Tibial nerve (tissue), 4 donors: ENCODE data around the gene RAB35. TPM values are rescaled to one million over a fixed set of nuclear protein-coding genes. Genes with fewer than 3 reads are reported as not detected.

ENCODE experiments used
- DNase-seq, 2 donors: peaks; one replicate each; pipeline ENCODE4 v3.0.0-alpha.2; 2019; ENCODE audit warnings: low spot score in 2 of 2
- H3K27ac ChIP-seq, 4 donors: fragments of 200-600 bp; sonication (generic) in 3 of 4; one replicate each; pipeline ENCODE4 v1.5.1; 2017 to 2019; ENCODE audit warnings: mild to moderate bottlenecking in 1 of 4
- H3K27me3 ChIP-seq, 2 donors: fragments of 200-600 bp; sonication (generic) in 1 of 2; one replicate each; pipeline versions ENCODE4 v1.5.1 to v1.6.0; 2017 to 2019
- H3K36me3 ChIP-seq, 3 donors: fragments of 200-600 bp; sonication (generic); one replicate each; pipeline ENCODE4 v1.5.1; 2018 to 2019
- H3K4me1 ChIP-seq, 4 donors: fragments of 200-600 bp; sonication (generic) in 3 of 4; one replicate each; pipeline ENCODE4 v1.5.1; 2017 to 2019
- H3K4me3 ChIP-seq, 4 donors: fragments of 200-600 bp; sonication (generic) in 3 of 4; one replicate each; pipeline ENCODE4 v1.5.1; 2017 to 2019; ENCODE audit warnings: mild to moderate bottlenecking in 1 of 4, moderate library complexity in 1 of 4
- H3K9me3 ChIP-seq, 4 donors: fragments of 200-600 bp; sonication (generic) in 3 of 4; one replicate each; pipeline ENCODE4 v1.5.1; 2017 to 2019
- CTCF ChIP-seq, 5 experiments: fragments of 200-600 bp in 3 of 5; fragments of 450-650 bp in 2 of 5; sonication (generic) in 3 of 5; IDR thresholded peaks; one replicate each; pipeline ENCODE4 v1.5.1; 2016 to 2019; ENCODE audit warnings: antibody characterized with exemption in 5 of 5, mild to moderate bottlenecking in 3 of 5, moderate library complexity in 2 of 5
- EP300 ChIP-seq, 2 donors: sonication (generic); formaldehyde crosslinking; IDR thresholded peaks; one replicate each; pipeline ENCODE4 v1.6.1; 2017; ENCODE audit warnings: antibody characterized with exemption in 2 of 2, mild to moderate bottlenecking in 1 of 2
- POLR2A ChIP-seq, 2 donors: fragments of 450-650 bp; IDR thresholded peaks; one replicate each; pipeline ENCODE4 v1.6.1; 2017; ENCODE audit warnings: antibody characterized with exemption in 2 of 2, mild to moderate bottlenecking in 2 of 2, moderate library complexity in 2 of 2
- WGBS, 2 donors: methylation state at CpG; one replicate each; pipeline ENCODE4 v1.1.5; 2018; 5-methylcytosine and 5-hydroxymethylcytosine counted together
- total RNA-seq, 4 donors: library from RNA; depleted of rRNA; stranded (reverse); fragments of >200 nt; gene quantifications; one replicate each; pipeline ENCODE4 v1.1.0, GENCODE V29; 2016

Gene RAB35
- total RNA-seq, 4 donors from 2014 or later: 22.8 to 30.8 (median 26.2) TPM

DNA sequence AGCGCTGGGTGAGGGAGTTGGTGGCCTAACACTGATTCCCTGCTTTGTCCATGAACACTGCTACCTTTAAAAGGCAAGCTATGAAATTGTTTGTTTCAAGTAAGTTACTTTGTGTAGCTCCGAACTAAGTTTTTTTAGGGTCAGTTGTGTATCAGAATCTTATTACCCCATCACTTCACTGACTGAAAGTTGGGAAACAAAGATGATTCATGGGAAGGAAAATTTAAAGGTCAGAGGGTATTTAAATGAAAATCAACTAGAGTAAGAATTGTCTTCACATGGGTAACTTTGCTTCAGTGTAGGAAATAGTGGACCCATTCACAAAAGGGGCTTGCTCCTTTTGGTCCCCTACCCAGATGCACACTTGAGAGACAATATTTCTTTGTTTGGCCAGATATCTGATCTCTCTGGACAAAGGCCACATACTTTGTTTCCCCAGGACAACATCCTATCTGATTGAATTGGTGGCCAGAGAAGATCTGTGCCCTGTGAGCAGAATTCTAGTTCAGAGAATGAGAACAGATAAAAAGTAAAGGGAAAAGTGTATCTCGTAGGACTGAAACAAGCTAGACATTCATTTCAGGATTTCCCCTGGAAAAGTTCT lies 53.5 kb downstream of the RAB35 start:
- H3K4me3 ChIP-seq: no peak overlapping the region
- H3K9me3 ChIP-seq: no peaks in the 10 kb centered on the region
- H3K36me3 ChIP-seq: no peaks in the 10 kb centered on the region
- no peaks in the 10 kb centered on the region for H3K27me3 ChIP-seq
- DNase-seq: no peak
- H3K4me1 ChIP-seq: no peaks in the 10 kb centered on the region
- no peak overlapping the region for H3K27ac ChIP-seq
- TF ChIP-seq CTCF (IDR thresholded peaks at IDR 0.05): no peak
- TF ChIP-seq POLR2A (IDR thresholded peaks at IDR 0.05): no peak
- no peak for TF ChIP-seq EP300 (IDR thresholded peaks at IDR 0.05)
- 42 to 63% methylated on average over 3 of the region's 3 CpGs for WGBS, 2 donors

GRCh38 chr12:120061575-120062214 lies 54.9 kb downstream of the RAB35 start:
- H3K9me3 ChIP-seq: no peaks in the 10 kb centered on the region
- H3K27ac ChIP-seq: no peak overlapping the region
- H3K4me1 ChIP-seq: no peaks in the 10 kb centered on the region
- no peak overlapping the region for H3K4me3 ChIP-seq
- no peaks in the 10 kb centered on the region for H3K36me3 ChIP-seq
- no peaks in the 10 kb centered on the region for H3K27me3 ChIP-seq
- 75 to 83% methylated on average over 10 of the region's 10 CpGs for WGBS, 2 donors
- TF ChIP-seq POLR2A (IDR thresholded peaks at IDR 0.05) (no peak), EP300 (IDR thresholded peaks at IDR 0.05) (no peak), CTCF (IDR thresholded peaks at IDR 0.05) (no peak)
- DNase-seq: no peak

DNA sequence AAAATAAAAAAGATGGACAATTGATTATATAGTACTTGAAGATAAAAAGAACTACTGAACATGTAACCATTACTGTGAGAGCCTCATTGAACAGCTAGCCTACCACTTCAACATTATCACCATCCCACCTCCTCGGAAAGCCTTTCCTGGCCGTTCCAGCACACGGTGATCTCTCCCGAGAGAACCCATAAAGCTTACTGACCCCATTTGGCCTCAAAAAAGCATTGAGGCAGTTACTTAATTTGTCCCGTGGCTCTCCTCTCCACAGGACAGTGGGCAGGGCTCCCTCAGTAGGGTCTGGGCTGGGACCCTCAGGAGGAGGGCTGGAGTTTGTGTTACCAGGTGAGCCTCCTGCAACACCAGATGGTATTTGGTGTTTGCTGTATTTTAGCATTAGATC lies 55.8 kb downstream of the RAB35 start:
- WGBS, 2 donors: 46 to 56% methylated on average over 5 of the region's 5 CpGs
- DNase-seq: no peak

GRCh38 chr12:120060196-120060595 lies 56.4 kb downstream of the RAB35 start:
- no peak for DNase-seq
- 83 to 84% methylated on average over 1 of the region's 1 CpG for WGBS, 2 donors
- H3K27ac ChIP-seq: no peak overlapping the region

More for the DNA sequence above, 55.8 kb downstream of the RAB35 start:
- Histone ChIP-seq H3K27me3 (no peaks in the 10 kb centered on the region), H3K27ac (no peak overlapping the region), H3K4me3 (no peak overlapping the region), H3K9me3 (no peaks in the 10 kb centered on the region), H3K36me3 (no peaks in the 10 kb centered on the region), H3K4me1 (no peaks in the 10 kb centered on the region)
- TF ChIP-seq POLR2A (IDR thresholded peaks at IDR 0.05) (no peak), EP300 (IDR thresholded peaks at IDR 0.05) (no peak), CTCF (IDR thresholded peaks at IDR 0.05) (no peak)

More at GRCh38 chr12:120060196-120060595, 56.4 kb downstream of the RAB35 start:
- Histone ChIP-seq H3K36me3 (no peaks in the 10 kb centered on the region), H3K27me3 (no peaks in the 10 kb centered on the region), H3K9me3 (no peaks in the 10 kb centered on the region), H3K4me1 (no peaks in the 10 kb centered on the region), H3K4me3 (no peak overlapping the region)
- TF ChIP-seq POLR2A (IDR thresholded peaks at IDR 0.05) (no peak), EP300 (IDR thresholded peaks at IDR 0.05) (no peak), CTCF (IDR thresholded peaks at IDR 0.05) (no peak)
